Liver (tissue), 9 donors: ENCODE measurements around the gene ADRA2C. TPM values are rescaled to one million over a fixed set of nuclear protein-coding genes. Genes with fewer than 3 reads are reported as not detected.

ENCODE experiments used
- DNase-seq: peaks from one replicate; pipeline ENCODE4 v3.0.0-alpha.2; 2017; ENCODE audit warnings: low spot score
- H3K27ac ChIP-seq, 2 donors: one replicate each; pipeline ENCODE4 v1.7.0; 2013; ENCODE audit warnings: inconsistent platforms in 2 of 2, low read length in 2 of 2, control low read depth in 1 of 2, low read depth in 1 of 2, mild to moderate bottlenecking in 1 of 2
- H3K27me3 ChIP-seq, 4 donors: one replicate each; pipeline versions ENCODE4 v1.6.1 to v1.7.0; 2013; ENCODE audit warnings: low read length in 3 of 4, inconsistent platforms in 1 of 4, mild to moderate bottlenecking in 1 of 4, moderate library complexity in 1 of 4; ENCODE audit not compliant: control insufficient read depth in 4 of 4, insufficient read depth in 4 of 4
- H3K36me3 ChIP-seq, 4 donors: one replicate each; pipeline versions ENCODE4 v1.6.1 to v1.7.0; 2013; ENCODE audit warnings: low read length in 3 of 4, mild to moderate bottlenecking in 3 of 4, low read depth in 1 of 4, moderate library complexity in 1 of 4; ENCODE audit not compliant: control insufficient read depth in 4 of 4, insufficient read depth in 3 of 4
- H3K4me1 ChIP-seq, 4 donors: one replicate each; pipeline versions ENCODE4 v1.6.1 to v1.7.0; 2013; ENCODE audit warnings: low read length in 3 of 4, mild to moderate bottlenecking in 3 of 4, moderate library complexity in 1 of 4; ENCODE audit not compliant: control insufficient read depth in 4 of 4, insufficient read depth in 4 of 4
- H3K4me3 ChIP-seq, 3 donors: one replicate each; pipeline versions ENCODE4 v1.6.1 to v1.7.0; 2013; ENCODE audit warnings: low read length in 3 of 3, control low read depth in 1 of 3, low read depth in 1 of 3, mild to moderate bottlenecking in 1 of 3
- H3K9ac ChIP-seq, 2 donors: one replicate each; pipeline ENCODE4 v1.7.0; 2013; ENCODE audit warnings: low read length in 2 of 2, mild to moderate bottlenecking in 2 of 2, moderate library complexity in 2 of 2, control low read depth in 1 of 2, low read depth in 1 of 2
- H3K9me3 ChIP-seq, 4 donors: one replicate each; pipeline versions ENCODE4 v1.6.1 to v1.7.0; 2013; ENCODE audit warnings: low read length in 3 of 4; ENCODE audit not compliant: control insufficient read depth in 4 of 4
- CTCF ChIP-seq: fragments of 150-350 bp; IDR thresholded peaks from 2 replicates; pipeline ENCODE4 v1.5.1; 2017; ENCODE audit warnings: improper control_type of control experiment, low read depth, low read length; ENCODE audit not compliant: missing input control
- EGR1 ChIP-seq, 2 donors: IDR thresholded peaks; 2 replicates each; pipeline ENCODE4 v1.6.1; 2016 to 2018; ENCODE audit warnings: antibody characterized with exemption in 2 of 2, low read depth in 2 of 2
- FOXA1 ChIP-seq: IDR thresholded peaks from 2 replicates; pipeline ENCODE4 v1.6.1; 2016; ENCODE audit warnings: antibody characterized with exemption
- FOXA2 ChIP-seq: IDR thresholded peaks from 2 replicates; pipeline ENCODE4 v1.6.1; 2016; ENCODE audit warnings: antibody characterized with exemption
- GABPA ChIP-seq, 2 donors: IDR thresholded peaks in 1 of 2; conservative IDR thresholded peaks in 1 of 2; 2 replicates each; pipeline ENCODE4 v1.6.1; 2016; ENCODE audit warnings: antibody characterized with exemption in 2 of 2, mild to moderate bottlenecking in 1 of 2, moderate library complexity in 1 of 2
- HNF4A ChIP-seq, 2 donors: conservative IDR thresholded peaks; 2 replicates each; pipeline ENCODE4 v1.6.1; 2016; ENCODE audit warnings: antibody characterized with exemption in 2 of 2, mild to moderate bottlenecking in 2 of 2
- HNF4G ChIP-seq: IDR thresholded peaks from 2 replicates; pipeline ENCODE4 v1.6.1; 2016; ENCODE audit warnings: antibody characterized with exemption
- JUND ChIP-seq, 2 donors: IDR thresholded peaks; 2 replicates each; pipeline ENCODE4 v1.6.1; 2016; ENCODE audit warnings: antibody characterized with exemption in 2 of 2
- MAX ChIP-seq: IDR thresholded peaks from 2 replicates; pipeline ENCODE4 v1.6.1; 2016; ENCODE audit warnings: antibody characterized with exemption
- NR2F2 ChIP-seq: IDR thresholded peaks from 2 replicates; pipeline ENCODE4 v1.6.1; 2016; ENCODE audit warnings: antibody characterized with exemption
- RAD21 ChIP-seq, 2 donors: IDR thresholded peaks; 2 replicates each; pipeline ENCODE4 v1.6.1; 2016; ENCODE audit warnings: antibody characterized with exemption in 2 of 2, mild to moderate bottlenecking in 2 of 2
- REST ChIP-seq: IDR thresholded peaks from 2 replicates; pipeline ENCODE4 v1.6.1; 2016; ENCODE audit warnings: antibody characterized with exemption, mild to moderate bottlenecking
- RXRA ChIP-seq, 2 donors: IDR thresholded peaks; 2 replicates each; pipeline ENCODE4 v1.6.1; 2017 to 2018; ENCODE audit warnings: antibody characterized with exemption in 2 of 2, mild to moderate bottlenecking in 1 of 2
- SP1 ChIP-seq: IDR thresholded peaks from 2 replicates; pipeline ENCODE4 v1.6.1; 2018; ENCODE audit warnings: antibody characterized with exemption, mild to moderate bottlenecking
- TAF1 ChIP-seq: conservative IDR thresholded peaks from 2 replicates; pipeline ENCODE4 v1.6.1; 2016; ENCODE audit warnings: antibody characterized with exemption, mild to moderate bottlenecking
- YY1 ChIP-seq: IDR thresholded peaks from 2 replicates; pipeline ENCODE4 v1.6.1; 2016; ENCODE audit warnings: antibody characterized with exemption, mild to moderate bottlenecking
- ZBTB33 ChIP-seq: IDR thresholded peaks from 2 replicates; pipeline ENCODE4 v1.6.1; 2016; ENCODE audit warnings: antibody characterized with exemption
- WGBS: extraction: QIAGEN DNeasy Blood & Tissue Kit; methylation state at CpG from one replicate; pipeline ENCODE4 v1.1.7; 2013; 5-methylcytosine and 5-hydroxymethylcytosine counted together
- polyA plus RNA-seq, 2 donors: library from polyadenylated mRNA; stranded (reverse) in 1 of 2; unstranded in 1 of 2; fragments of 200-250 nt in 1 of 2; fragments of >200 nt in 1 of 2; fragmentation: Nextera tagmentation in 1 of 2; extraction: Ambion mirVana in 1 of 2; gene quantifications; one replicate each; pipeline versions ENCODE4 v1.2.1 to v1.2.3, GENCODE V29; 2013 to 2015
- total RNA-seq, 2 donors: library from RNA; depleted of rRNA; stranded (reverse); fragments of >200 nt; gene quantifications; one replicate each; pipeline ENCODE4 v1.2.3, GENCODE V29; 2014
- donor health status: healthy.
- donor health status: healthy.
- donor health status: healthy.
- donor health status: healthy.
- donor health status: healthy.

Gene ADRA2C
- total and polyA plus RNA-seq, 4 donors, result 0.19 to 1.1 (median 0.28) TPM; not detected in 1

GRCh38 chr4:3807822-3808496, 41.8 kb downstream of the ADRA2C start:
- Histone ChIP-seq H3K9ac (no peak overlapping the region), H3K4me1 (no peaks in the 10 kb centered on the region), H3K36me3 (no peaks in the 10 kb centered on the region), H3K9me3 (no peaks in the 10 kb centered on the region), H3K27me3 (peaks cover 0 to 2% (median 0%) of the 10 kb centered on the region in 4 donors), H3K27ac (no peak overlapping the region), H3K4me3 (no peak overlapping the region)
- TF ChIP-seq RAD21 (IDR thresholded peaks at IDR 0.05), result no peak
- TF ChIP-seq TAF1, result no peak
- TF ChIP-seq JUND (IDR thresholded peaks at IDR 0.05), result no peak
- no peak for TF ChIP-seq CTCF
- no peak for TF ChIP-seq FOXA2
- no peak for TF ChIP-seq HNF4G
- TF ChIP-seq EGR1 (IDR thresholded peaks at IDR 0.05; ENCODE audit: low read depth in 2 of 2), result no peak
- no peak for TF ChIP-seq MAX
- no peak for TF ChIP-seq GABPA (IDR thresholded peaks at IDR 0.05 in 1 of 2, conservative IDR thresholded peaks at IDR 0.05 in 1 of 2)
- no peak for TF ChIP-seq YY1
- no peak for TF ChIP-seq NR2F2
- no peak for TF ChIP-seq RXRA (IDR thresholded peaks at IDR 0.05)
- TF ChIP-seq SP1, result no peak
- TF ChIP-seq ZBTB33, result no peak
- TF ChIP-seq HNF4A (conservative IDR thresholded peaks at IDR 0.05), result no peak
- WGBS, result 28% methylated on average over 14 of the region's 14 CpGs
- DNase-seq, result no peak

- H3K9me3 ChIP-seq, result no peaks in the 10 kb centered on the region
- H3K27ac ChIP-seq, result no peak overlapping the region
- H3K4me1 ChIP-seq, result no peaks in the 10 kb centered on the region
- TF ChIP-seq SP1 (no peak), YY1 (no peak), RAD21 (IDR thresholded peaks at IDR 0.05) (no peak), NR2F2 (no peak), MAX (no peak), REST (no peak), FOXA2 (no peak), GABPA (IDR thresholded peaks at IDR 0.05 in 1 of 2, conservative IDR thresholded peaks at IDR 0.05 in 1 of 2) (no peak), HNF4A (conservative IDR thresholded peaks at IDR 0.05) (no peak), CTCF (no peak), TAF1 (no peak), HNF4G (no peak), ZBTB33 (no peak), FOXA1 (no peak), JUND (IDR thresholded peaks at IDR 0.05) (no peak), EGR1 (IDR thresholded peaks at IDR 0.05; ENCODE audit: low read depth in 2 of 2) (no peak)
- DNase-seq, result no peak
- WGBS, result 66% methylated on average over 5 of the region's 5 CpGs
- H3K4me3 ChIP-seq, result no peak overlapping the region
- H3K9ac ChIP-seq, result no peak overlapping the region
- peaks cover 0 to 2% (median 0%) of the 10 kb centered on the region in 4 donors for H3K27me3 ChIP-seq
- no peaks in the 10 kb centered on the region for H3K36me3 ChIP-seq
These were observed 42.4 kb downstream of the ADRA2C start for GRCh38 chr4:3808597-3808996.
